Esophagus squamous epithelium (tissue), 4 donors: ENCODE results near the gene JPH2.

Experiments used
- CTCF ChIP-seq, 6 experiments: fragments of 450-650 bp in 4 of 6; fragments of 200-600 bp in 2 of 6; sonication (generic) in 2 of 6; IDR thresholded peaks; one replicate each; pipeline ENCODE4 v1.5.1; 2016 to 2019; ENCODE audit warnings: antibody characterized with exemption in 6 of 6, mild to moderate bottlenecking in 4 of 6, moderate library complexity in 4 of 6
- POLR2A ChIP-seq, 4 donors: fragments of 450-650 bp; IDR thresholded peaks; one replicate each; pipeline ENCODE4 v1.6.1; 2017; ENCODE audit warnings: antibody characterized with exemption in 4 of 4, mild to moderate bottlenecking in 4 of 4, moderate library complexity in 3 of 4

DNA sequence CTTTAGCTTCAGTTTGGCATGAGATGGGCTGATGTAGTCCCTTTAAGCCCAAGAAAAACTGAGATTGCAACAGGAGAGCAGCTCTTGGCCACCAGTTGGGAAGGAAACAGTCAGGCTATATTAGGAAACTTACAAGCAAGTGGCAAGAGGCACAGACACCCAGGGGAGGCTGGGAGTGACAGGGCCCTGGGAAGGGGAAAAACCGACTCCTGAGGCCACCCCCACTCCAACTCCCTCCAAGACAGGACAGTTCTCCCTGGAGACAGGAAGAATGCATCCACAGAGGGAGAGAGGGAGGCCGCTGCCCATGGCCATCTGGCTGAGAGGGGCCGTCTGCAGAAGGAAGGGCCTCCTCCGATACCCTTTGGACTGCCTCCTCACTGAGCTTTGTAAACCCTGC, 20.5 kb downstream of the JPH2 start:
- TF ChIP-seq CTCF (IDR thresholded peaks at IDR 0.05) (no peak), POLR2A (IDR thresholded peaks at IDR 0.05) (no peak)
